CD4-positive, CD25-positive, alpha-beta regulatory T cell (primary cell): Measurements from ENCODE around the gene PPP2R5A. TPM values are rescaled to one million over a fixed set of nuclear protein-coding genes. Genes with fewer than 3 reads are reported as not detected.

Experiments
- ATAC-seq, 2 donors: fragments of 150-1000 bp; cut with Tn5 transposase; one replicate each; pipeline ENCODE4 v1.10.0; 2021; ENCODE audit warnings: low read depth in 2 of 2, moderate number of reproducible peaks in 2 of 2, moderate library complexity in 1 of 2
- DNase-seq, 3 donors: peaks; one replicate each; pipeline versions ENCODE4 v3.0.0 to v3.0.0-alpha.2; 2012 to 2022; ENCODE audit warnings: mixed read lengths in 1 of 3
- H3K27ac ChIP-seq: one replicate; pipeline ENCODE4 v1.7.0; 2013; ENCODE audit warnings: mild to moderate bottlenecking, low read length; ENCODE audit not compliant: insufficient read depth, poor library complexity, severe bottlenecking
- H3K27me3 ChIP-seq: one replicate; pipeline ENCODE4 v1.7.0; 2013; ENCODE audit warnings: low read length; ENCODE audit not compliant: control insufficient read depth, insufficient read depth
- H3K36me3 ChIP-seq: one replicate; pipeline ENCODE4 v1.7.0; 2013; ENCODE audit warnings: mild to moderate bottlenecking, low read length, moderate library complexity; ENCODE audit not compliant: control insufficient read depth, insufficient read depth
- H3K4me1 ChIP-seq: 2 replicates; pipeline ENCODE4 v1.7.0; 2013; ENCODE audit warnings: mild to moderate bottlenecking, low read length; ENCODE audit not compliant: insufficient read depth, control insufficient read depth, poor library complexity, severe bottlenecking
- H3K4me3 ChIP-seq: one replicate; pipeline ENCODE4 v1.7.0; 2013; ENCODE audit warnings: low read depth, mild to moderate bottlenecking, low read length, moderate library complexity
- H3K9me3 ChIP-seq, 2 experiments: 1 replicate in 1 of 2; 2 replicates in 1 of 2; pipeline ENCODE4 v1.7.0; 2013; ENCODE audit warnings: low read length in 2 of 2, mild to moderate bottlenecking in 1 of 2, moderate library complexity in 1 of 2; ENCODE audit not compliant: control insufficient read depth in 2 of 2
- H3K27ac Mint-ChIP-seq, 3 donors: one replicate each; pipeline ENCODE4 v1.8.0; 2020 to 2022; ENCODE audit warnings: mild to moderate bottlenecking in 3 of 3, mixed read lengths in 3 of 3, moderate library complexity in 2 of 3
- H3K27me3 Mint-ChIP-seq: one replicate; pipeline ENCODE4 v1.8.0; 2022; ENCODE audit warnings: mild to moderate bottlenecking, mixed read lengths
- H3K36me3 Mint-ChIP-seq: one replicate; pipeline ENCODE4 v1.8.0; 2020; ENCODE audit warnings: mixed read lengths
- H3K4me1 Mint-ChIP-seq, 4 donors: one replicate each; pipeline ENCODE4 v1.8.0; 2020 to 2022; ENCODE audit warnings: mixed read lengths in 4 of 4, mild to moderate bottlenecking in 1 of 4
- H3K4me3 Mint-ChIP-seq, 4 donors: one replicate each; pipeline ENCODE4 v1.8.0; 2020 to 2022; ENCODE audit warnings: mild to moderate bottlenecking in 4 of 4, mixed read lengths in 4 of 4, moderate library complexity in 3 of 4
- H3K9me3 Mint-ChIP-seq, 7 donors: one replicate each; pipeline ENCODE4 v1.8.0; 2020 to 2022; ENCODE audit warnings: mixed read lengths in 7 of 7, mild to moderate bottlenecking in 3 of 7, moderate library complexity in 2 of 7
- polyA plus RNA-seq, 4 donors: library from polyadenylated mRNA; unstranded; fragments of 300-500 nt; fragmentation: Illumina TruSeq; gene quantifications; one replicate each; pipeline ENCODE4 v1.2.3, GENCODE V29; 2021
- total RNA-seq: library from RNA; stranded (reverse); gene quantifications from one replicate; pipeline ENCODE4 v1.2.3, GENCODE V29; 2022

PPP2R5A gene
- total and polyA plus RNA-seq, 5 donors from 2014 or later = 41.6 to 64.6 (median 48.5) TPM

DNA sequence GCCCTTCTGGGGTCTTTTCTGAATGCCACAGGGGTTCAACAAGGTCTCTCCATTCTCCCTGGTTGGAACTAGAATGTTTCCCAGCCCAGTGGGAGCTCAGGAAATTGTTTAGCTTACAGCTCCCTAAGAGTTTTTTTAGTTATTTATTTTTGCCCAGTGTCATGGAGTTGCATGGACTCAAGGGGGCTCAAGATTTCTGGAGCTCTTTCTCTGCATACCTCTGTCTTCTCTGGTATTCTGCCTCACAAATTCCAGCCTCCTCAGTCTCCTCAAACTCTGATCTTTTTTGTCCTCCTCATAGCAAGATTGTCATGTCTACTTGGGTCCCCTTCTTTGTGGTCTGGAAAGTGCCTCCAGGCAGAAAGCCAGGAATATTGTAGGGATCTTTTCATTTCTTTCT, 15.9 kb upstream of the PPP2R5A start:
- Mint-ChIP-seq H3K4me1 (no peaks in the 10 kb centered on the region), H3K9me3 (peaks cover 0 to 1% (median 0%) of the 10 kb centered on the region in 7 donors), H3K4me3 (no peak overlapping the region), H3K36me3 (no peaks in the 10 kb centered on the region), H3K27ac (no peak overlapping the region), H3K27me3 (peaks cover 19% of the 10 kb centered on the region)
- ATAC-seq = no peak
- H3K9me3 ChIP-seq = no peaks in the 10 kb centered on the region
- DNase-seq = no peak
- H3K27me3 ChIP-seq = peaks cover 8% of the 10 kb centered on the region
- no peak overlapping the region for H3K27ac ChIP-seq
- H3K4me3 ChIP-seq = no peak overlapping the region
- no peaks in the 10 kb centered on the region for H3K36me3 ChIP-seq
- H3K4me1 ChIP-seq = no peaks in the 10 kb centered on the region

DNA sequence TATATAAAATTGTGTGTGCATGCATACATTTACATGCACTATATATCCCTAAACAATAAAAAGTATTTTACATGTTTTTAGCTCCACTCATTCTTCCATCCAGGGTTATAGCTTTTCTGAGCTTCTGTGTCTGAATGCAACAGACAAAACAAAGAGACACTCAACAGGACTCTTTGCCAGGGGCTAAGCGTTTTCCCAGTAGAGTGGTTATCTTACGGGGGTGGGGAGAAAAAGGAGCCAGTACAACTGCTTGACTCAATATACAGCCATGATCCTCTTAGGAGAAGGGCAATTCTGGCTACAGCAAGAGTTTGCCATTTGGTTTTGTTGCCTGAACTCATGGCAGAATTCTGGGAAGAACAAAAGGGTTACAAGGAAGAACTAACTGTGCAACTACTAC, 14.6 kb upstream of the PPP2R5A start:
- DNase-seq (no peak), ATAC-seq (no peak)
- no peak overlapping the region for H3K27ac Mint-ChIP-seq
- peaks cover 19% of the 10 kb centered on the region for H3K27me3 Mint-ChIP-seq
- H3K27me3 ChIP-seq = peaks cover 8% of the 10 kb centered on the region
- no peaks in the 10 kb centered on the region for H3K4me1 Mint-ChIP-seq
- no peaks in the 10 kb centered on the region for H3K9me3 ChIP-seq
- H3K4me3 ChIP-seq = no peak overlapping the region
- H3K4me1 ChIP-seq = no peaks in the 10 kb centered on the region
- no peak overlapping the region for H3K4me3 Mint-ChIP-seq
- no peaks in the 10 kb centered on the region for H3K36me3 Mint-ChIP-seq
- H3K36me3 ChIP-seq = no peaks in the 10 kb centered on the region
- H3K27ac ChIP-seq = no peak overlapping the region
- peaks cover 0 to 1% (median 0%) of the 10 kb centered on the region in 7 donors for H3K9me3 Mint-ChIP-seq

DNA sequence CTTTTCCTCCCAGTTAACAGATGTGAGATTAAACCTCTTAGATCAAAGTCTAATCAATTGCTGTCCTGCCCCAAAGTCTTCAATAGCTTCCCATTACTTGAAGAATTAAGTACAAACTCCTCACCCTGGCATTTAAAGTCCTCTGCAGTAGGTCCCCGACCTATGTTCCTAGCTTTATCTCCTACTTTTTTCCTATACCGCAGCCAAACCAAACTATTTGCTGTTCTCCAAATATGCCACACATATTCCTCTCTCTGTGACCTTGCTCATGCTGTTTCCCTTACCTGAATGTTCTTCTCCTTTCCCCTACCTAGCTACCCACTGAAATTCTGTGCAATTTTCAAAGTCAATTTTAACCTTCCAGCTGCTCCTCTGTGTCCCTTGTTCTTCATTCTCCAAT, 14.0 kb upstream of the PPP2R5A start:
- H3K4me1 ChIP-seq = no peaks in the 10 kb centered on the region
- DNase-seq = no peak
- Mint-ChIP-seq H3K27me3 (peaks cover 19% of the 10 kb centered on the region), H3K4me1 (no peaks in the 10 kb centered on the region), H3K9me3 (peaks cover 0 to 1% (median 0%) of the 10 kb centered on the region in 7 donors), H3K36me3 (no peaks in the 10 kb centered on the region), H3K27ac (no peak overlapping the region), H3K4me3 (no peak overlapping the region)
- no peaks in the 10 kb centered on the region for H3K36me3 ChIP-seq
- H3K27me3 ChIP-seq = peaks cover 8% of the 10 kb centered on the region
- no peak overlapping the region for H3K4me3 ChIP-seq
- ATAC-seq = no peak
- no peaks in the 10 kb centered on the region for H3K9me3 ChIP-seq
- no peak overlapping the region for H3K27ac ChIP-seq

GRCh38 chr1:212271823-212272485, 13.3 kb upstream of the PPP2R5A start:
- no peaks in the 10 kb centered on the region for H3K4me1 Mint-ChIP-seq
- H3K4me1 ChIP-seq = no peaks in the 10 kb centered on the region
- H3K36me3 ChIP-seq = no peaks in the 10 kb centered on the region
- DNase-seq (no peak), ATAC-seq (no peak)
- peaks cover 19% of the 10 kb centered on the region for H3K27me3 Mint-ChIP-seq
- no peak overlapping the region for H3K27ac ChIP-seq
- no peaks in the 10 kb centered on the region for H3K9me3 ChIP-seq
- peaks cover 0 to 1% (median 0%) of the 10 kb centered on the region in 7 donors for H3K9me3 Mint-ChIP-seq
- H3K4me3 Mint-ChIP-seq = no peak overlapping the region
- H3K27me3 ChIP-seq = peaks cover 8% of the 10 kb centered on the region
- no peaks in the 10 kb centered on the region for H3K36me3 Mint-ChIP-seq
- no peak overlapping the region for H3K4me3 ChIP-seq
- no peak overlapping the region for H3K27ac Mint-ChIP-seq

GRCh38 chr1:212281590-212281989, 3.6 kb upstream of the PPP2R5A start:
- Mint-ChIP-seq H3K36me3 (no peaks in the 10 kb centered on the region), H3K4me1 (peaks cover 6 to 20% (median 12%) of the 10 kb centered on the region in 4 donors), H3K27ac (no peak overlapping the region), H3K9me3 (no peaks in the 10 kb centered on the region), H3K4me3 (peak overlapping the region in 1 of 4 donors; percentile 20), H3K27me3 (peaks cover 9% of the 10 kb centered on the region)
- no peaks in the 10 kb centered on the region for H3K36me3 ChIP-seq
- no peak for ATAC-seq
- no peak overlapping the region for H3K27ac ChIP-seq
- H3K4me1 ChIP-seq = peaks cover 12% of the 10 kb centered on the region
- no peaks in the 10 kb centered on the region for H3K9me3 ChIP-seq
- no peak overlapping the region for H3K4me3 ChIP-seq
- no peaks in the 10 kb centered on the region for H3K27me3 ChIP-seq
- DNase-seq = no peak

- H3K4me3 Mint-ChIP-seq = peak overlapping the region; percentile 91 to 97 (median 96)
- DNase-seq = peak in 2 of 3 donors; percentile 23 to 25
- no peaks in the 10 kb centered on the region for H3K9me3 Mint-ChIP-seq
- H3K36me3 Mint-ChIP-seq = no peaks in the 10 kb centered on the region
- peaks cover 9% of the 10 kb centered on the region for H3K27me3 Mint-ChIP-seq
- peaks cover 6 to 32% (median 20%) of the 10 kb centered on the region in 4 donors for H3K4me1 Mint-ChIP-seq
- no peaks in the 10 kb centered on the region for H3K36me3 ChIP-seq
- no peaks in the 10 kb centered on the region for H3K9me3 ChIP-seq
- peaks cover 32% of the 10 kb centered on the region for H3K4me1 ChIP-seq
- no peaks in the 10 kb centered on the region for H3K27me3 ChIP-seq
- peak overlapping the region; percentile 83 for H3K4me3 ChIP-seq
- no peak overlapping the region for H3K27ac ChIP-seq
- peak overlapping the region in 2 of 3 donors; percentile 98 to 99 for H3K27ac Mint-ChIP-seq
- ATAC-seq = no peak
Measured at GRCh38 chr1:212283741-212284140, 1.5 kb upstream of the PPP2R5A start.

DNA sequence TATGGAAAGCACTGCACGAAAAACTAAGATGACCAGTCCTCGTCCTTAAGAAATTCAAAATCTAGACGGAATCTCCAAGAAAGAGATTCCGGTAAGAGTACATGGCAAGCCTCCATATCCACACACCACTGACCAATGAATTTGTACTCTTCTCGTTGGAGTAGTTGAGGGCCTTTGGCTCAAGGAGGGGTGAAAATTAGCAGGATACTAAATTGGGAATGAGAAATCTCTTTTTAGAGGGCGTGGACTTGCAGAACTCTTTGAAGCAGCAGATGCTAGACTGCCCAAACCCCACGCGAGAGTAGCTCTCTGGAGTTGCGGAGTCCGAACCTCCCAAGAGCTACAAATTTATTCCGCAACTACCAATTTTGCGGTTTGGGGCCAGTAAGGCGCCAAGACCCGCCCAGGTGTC, 872 bp upstream of the PPP2R5A start:
- Mint-ChIP-seq H3K27me3 (peaks cover 7% of the 10 kb centered on the region), H3K4me1 (peaks cover 6 to 36% (median 23%) of the 10 kb centered on the region in 4 donors)

More for the DNA sequence above, 872 bp upstream of the PPP2R5A start:
- Mint-ChIP-seq H3K4me3 (peak overlapping the region; percentile 91 to 97 (median 96)), H3K27ac (peak overlapping the region in 2 of 3 donors; percentile 98 to 99), H3K9me3 (no peaks in the 10 kb centered on the region), H3K36me3 (no peaks in the 10 kb centered on the region)
- peaks cover 38% of the 10 kb centered on the region for H3K4me1 ChIP-seq
- H3K4me3 ChIP-seq = peak overlapping the region; percentile 83
- ATAC-seq (no peak), DNase-seq (no peak)
- no peaks in the 10 kb centered on the region for H3K27me3 ChIP-seq
- no peaks in the 10 kb centered on the region for H3K9me3 ChIP-seq
- H3K27ac ChIP-seq = peak overlapping the region; percentile 94
- no peaks in the 10 kb centered on the region for H3K36me3 ChIP-seq
